OCI-LY3 (cell line): Measurements from ENCODE around the gene ANK2.

Experiments
- H2AFZ ChIP-seq: fragments of 200-600, 300-600 bp; shearing (Covaris generic); 2 replicates; pipeline ENCODE4 v1.6.0; 2014; ENCODE audit warnings: antibody characterized with exemption, low read depth, low read length
- H3K27ac ChIP-seq: fragments of 200-600, 300-600 bp; sonication (generic); 2 replicates; pipeline ENCODE4 v1.5.1; 2014; ENCODE audit warnings: mild to moderate bottlenecking, low read length, moderate library complexity, mixed read lengths
- H3K27me3 ChIP-seq: fragments of 200-600, 300-600 bp; sonication (generic); 2 replicates; pipeline ENCODE4 v1.6.1; 2014; ENCODE audit warnings: low read depth, low read length, mixed read lengths
- H3K36me3 ChIP-seq: fragments of 200-600, 300-600 bp; sonication (generic); replicated peaks from 2 replicates; pipeline ENCODE3; 2014; ENCODE audit warnings: low read depth, low read length, mixed read lengths
- H3K4me1 ChIP-seq: fragments of 300-600, 200-600 bp; sonication (generic); 2 replicates; pipeline ENCODE4 v1.6.1; 2014; ENCODE audit warnings: low read length, mixed read lengths
- H3K4me2 ChIP-seq: fragments of 200-600, 300-600 bp; sonication (generic); 2 replicates; pipeline ENCODE4 v1.6.1; 2014; ENCODE audit warnings: low read length, mixed read lengths
- H3K4me3 ChIP-seq: fragments of 300-600, 200-600 bp; sonication (generic); 2 replicates; pipeline ENCODE4 v1.5.1; 2014; ENCODE audit warnings: antibody characterized with exemption, mild to moderate bottlenecking, low read length, moderate library complexity
- H3K79me2 ChIP-seq: fragments of 300-600, 200-600 bp; shearing (Covaris generic); 2 replicates; pipeline ENCODE4 v1.6.1; 2014; ENCODE audit warnings: mild to moderate bottlenecking, low read length, mixed read lengths
- H3K9ac ChIP-seq: fragments of 300-600, 200-600 bp; shearing (Covaris generic); 2 replicates; pipeline ENCODE4 v1.6.0; 2014; ENCODE audit warnings: mild to moderate bottlenecking, low read length, moderate library complexity
- H3K9me3 ChIP-seq: fragments of 200-600, 300-600 bp; shearing (Covaris generic); 2 replicates; pipeline ENCODE4 v1.6.1; 2014; ENCODE audit warnings: low read length, mixed read lengths; ENCODE audit not compliant: insufficient read depth
- H4K20me1 ChIP-seq: fragments of 200-600, 300-600 bp; sonication (generic); 2 replicates; pipeline ENCODE4 v1.6.1; 2016; ENCODE audit warnings: low read length, mixed read lengths; ENCODE audit not compliant: insufficient read depth
- CTCF ChIP-seq: fragments of 200-600, 300-600 bp; sonication (generic); IDR thresholded peaks from 2 replicates; pipeline ENCODE4 v1.5.1; 2014; ENCODE audit warnings: antibody characterized with exemption, low read length, low read depth
- EZH2phosphoT487 ChIP-seq: fragments of 200-600 bp; shearing (Covaris generic); IDR thresholded peaks from 2 replicates; pipeline ENCODE4 v1.6.1; 2018; ENCODE audit warnings: antibody characterized with exemption, mixed run types, low read depth

ANK2 gene

GRCh38 chr4:113043591-113043990 is 5.9 kb upstream of the ANK2 start:
- Histone ChIP-seq H2AFZ (no peak overlapping the region), H3K4me1 (peaks cover 21% of the 10 kb centered on the region), H3K9ac (no peak overlapping the region), H3K79me2 (no peaks in the 10 kb centered on the region), H3K27me3 (no peaks in the 10 kb centered on the region), H4K20me1 (no peaks in the 10 kb centered on the region), H3K36me3 (no peaks in the 10 kb centered on the region), H3K27ac (no peak overlapping the region), H3K9me3 (no peaks in the 10 kb centered on the region), H3K4me2 (no peak overlapping the region), H3K4me3 (no peak overlapping the region)
- TF ChIP-seq CTCF, result no peak
- no peak for TF ChIP-seq EZH2phosphoT487

- H3K4me1 ChIP-seq, result peaks cover 25% of the 10 kb centered on the region
- no peak for TF ChIP-seq EZH2phosphoT487
- TF ChIP-seq CTCF, result no peak
- H3K27ac ChIP-seq, result no peak overlapping the region
- H3K4me2 ChIP-seq, result no peak overlapping the region
- no peaks in the 10 kb centered on the region for H3K9me3 ChIP-seq
- H3K36me3 ChIP-seq, result no peaks in the 10 kb centered on the region
- no peaks in the 10 kb centered on the region for H3K27me3 ChIP-seq
- H3K9ac ChIP-seq, result no peak overlapping the region
- H3K79me2 ChIP-seq, result no peaks in the 10 kb centered on the region
- H2AFZ ChIP-seq, result no peak overlapping the region
- no peaks in the 10 kb centered on the region for H4K20me1 ChIP-seq
- H3K4me3 ChIP-seq, result no peak overlapping the region
These were observed 910 bp downstream of the ANK2 start for GRCh38 chr4:113050371-113050755.

GRCh38 chr4:113050837-113051236 is 1.4 kb downstream of the ANK2 start:
- no peak overlapping the region for H2AFZ ChIP-seq
- no peak overlapping the region for H3K4me2 ChIP-seq
- no peaks in the 10 kb centered on the region for H3K79me2 ChIP-seq
- no peaks in the 10 kb centered on the region for H4K20me1 ChIP-seq
- H3K9ac ChIP-seq, result no peak overlapping the region
- no peaks in the 10 kb centered on the region for H3K36me3 ChIP-seq
- H3K4me1 ChIP-seq, result peaks cover 25% of the 10 kb centered on the region
- no peaks in the 10 kb centered on the region for H3K27me3 ChIP-seq
- no peaks in the 10 kb centered on the region for H3K9me3 ChIP-seq
- H3K27ac ChIP-seq, result no peak overlapping the region
- no peak overlapping the region for H3K4me3 ChIP-seq
- TF ChIP-seq EZH2phosphoT487 (no peak), CTCF (no peak)

- Histone ChIP-seq H3K36me3 (no peaks in the 10 kb centered on the region), H3K4me3 (no peak overlapping the region), H3K9me3 (no peaks in the 10 kb centered on the region), H4K20me1 (no peaks in the 10 kb centered on the region), H3K4me1 (peaks cover 25% of the 10 kb centered on the region), H3K27ac (no peak overlapping the region), H3K79me2 (no peaks in the 10 kb centered on the region), H3K27me3 (no peaks in the 10 kb centered on the region), H3K4me2 (no peak overlapping the region), H3K9ac (no peak overlapping the region), H2AFZ (no peak overlapping the region)
- TF ChIP-seq EZH2phosphoT487 (no peak), CTCF (no peak)
These were observed 1.9 kb downstream of the ANK2 start for GRCh38 chr4:113051361-113051760.
